ENCODE data around the gene FCGR2B.
"Not testable (repeated sequence)": the region's sequence is repeated elsewhere in the genome, so short reads cannot be mapped to it uniquely, and the experiment has no call there.

The FCGR2B gene

DNA sequence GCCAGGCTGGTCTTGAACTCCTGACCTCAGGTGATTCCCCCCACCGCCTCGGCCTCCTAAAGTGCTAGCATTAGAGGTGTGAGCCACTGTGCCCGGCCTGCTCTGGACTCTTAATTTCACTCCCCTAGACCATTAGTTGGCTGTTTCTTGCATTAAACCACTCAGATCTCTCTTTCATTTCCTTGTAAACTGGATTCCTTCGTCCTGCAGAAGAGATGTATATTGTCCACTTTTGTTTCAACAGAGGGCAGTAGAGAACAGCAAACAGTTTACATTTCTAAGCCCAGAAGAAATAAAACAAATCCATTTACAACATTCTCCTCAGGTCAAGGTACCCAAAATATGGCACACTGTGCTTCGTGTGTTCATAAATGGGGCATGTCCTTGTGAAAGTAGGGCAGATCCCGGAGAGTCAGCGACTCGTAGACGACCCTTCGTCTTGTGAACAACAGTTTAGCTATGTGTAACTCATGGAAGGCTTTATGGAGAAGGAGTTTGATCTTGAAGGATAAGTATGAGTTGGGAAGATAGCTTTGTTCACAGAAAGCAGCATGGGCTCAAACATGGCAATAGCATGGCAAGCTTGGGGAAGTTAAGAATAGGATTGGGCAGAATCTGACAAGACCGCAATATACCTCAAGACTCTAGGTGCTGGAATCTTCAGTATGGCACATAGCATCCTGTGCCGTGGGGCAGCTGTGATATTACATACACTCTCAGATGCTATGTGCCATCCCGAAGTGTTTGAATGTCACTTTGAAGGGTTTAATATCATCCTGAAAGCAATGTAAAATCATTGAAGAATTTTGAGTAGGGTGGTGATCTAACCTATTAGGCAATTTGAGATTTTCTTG lies 15.2 kb upstream of the FCGR2B start:
- not testable (repeated sequence) for DNase-seq

DNA sequence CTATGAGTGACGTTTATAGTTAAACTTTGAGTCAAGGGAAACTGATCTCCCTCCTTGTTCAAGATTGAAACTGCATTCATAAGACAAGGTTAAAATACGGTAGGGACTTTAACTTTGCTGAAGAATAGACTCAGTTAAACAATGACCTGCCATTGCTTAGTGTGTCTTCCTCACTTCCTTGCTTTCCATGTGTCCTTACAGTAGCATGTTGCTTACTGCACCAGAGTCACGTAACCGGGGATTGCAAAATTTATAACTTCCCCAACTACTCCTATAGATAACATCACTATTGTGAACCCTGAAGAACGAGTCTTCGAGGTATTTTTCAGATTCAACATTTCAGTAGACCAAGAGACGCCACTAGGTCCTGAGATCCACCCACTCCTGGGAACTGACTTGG lies 9.4 kb upstream of the FCGR2B start:
- not testable (repeated sequence) for DNase-seq

DNA sequence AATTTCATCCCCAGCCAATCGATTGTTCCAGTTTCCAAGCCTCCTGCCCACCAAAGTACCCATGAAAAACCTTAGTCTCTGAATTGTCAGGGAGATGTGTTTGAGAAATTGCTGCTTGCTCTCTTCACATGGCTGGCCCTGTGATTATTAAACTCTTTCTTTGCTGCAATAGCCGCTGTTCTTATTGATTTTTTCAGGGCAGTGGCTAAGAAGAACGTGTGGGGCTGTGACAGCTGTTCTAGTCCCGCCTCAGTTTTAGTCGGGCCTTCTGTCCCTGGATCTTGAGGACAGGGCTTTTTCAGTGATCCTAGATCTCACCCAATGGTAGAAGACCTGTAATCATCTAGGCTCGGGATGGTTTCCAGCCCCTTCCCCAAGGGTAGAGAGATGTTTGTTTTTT lies 9.0 kb upstream of the FCGR2B start:
- not testable (repeated sequence) for DNase-seq

DNA sequence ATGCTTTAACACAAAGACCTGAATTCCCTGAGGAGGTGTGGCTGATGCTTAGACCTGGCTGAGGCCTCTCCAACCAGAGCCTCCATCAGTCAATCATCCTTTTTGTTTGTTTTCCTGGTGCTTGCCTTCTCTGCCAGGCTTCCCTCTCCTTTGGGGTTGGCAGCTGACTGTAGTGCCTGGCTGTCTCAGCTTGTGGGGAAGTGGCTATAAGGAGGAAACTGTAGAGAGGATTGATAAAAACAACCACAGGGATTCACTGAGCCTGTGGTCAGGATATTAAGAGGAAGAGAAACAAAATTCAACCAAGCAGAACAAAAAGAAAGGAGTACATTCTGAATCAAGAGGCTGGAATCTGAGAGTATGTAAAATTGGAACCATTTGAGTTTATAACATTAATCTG lies 4.4 kb upstream of the FCGR2B start:
- DNase-seq, result not testable (repeated sequence)

DNA sequence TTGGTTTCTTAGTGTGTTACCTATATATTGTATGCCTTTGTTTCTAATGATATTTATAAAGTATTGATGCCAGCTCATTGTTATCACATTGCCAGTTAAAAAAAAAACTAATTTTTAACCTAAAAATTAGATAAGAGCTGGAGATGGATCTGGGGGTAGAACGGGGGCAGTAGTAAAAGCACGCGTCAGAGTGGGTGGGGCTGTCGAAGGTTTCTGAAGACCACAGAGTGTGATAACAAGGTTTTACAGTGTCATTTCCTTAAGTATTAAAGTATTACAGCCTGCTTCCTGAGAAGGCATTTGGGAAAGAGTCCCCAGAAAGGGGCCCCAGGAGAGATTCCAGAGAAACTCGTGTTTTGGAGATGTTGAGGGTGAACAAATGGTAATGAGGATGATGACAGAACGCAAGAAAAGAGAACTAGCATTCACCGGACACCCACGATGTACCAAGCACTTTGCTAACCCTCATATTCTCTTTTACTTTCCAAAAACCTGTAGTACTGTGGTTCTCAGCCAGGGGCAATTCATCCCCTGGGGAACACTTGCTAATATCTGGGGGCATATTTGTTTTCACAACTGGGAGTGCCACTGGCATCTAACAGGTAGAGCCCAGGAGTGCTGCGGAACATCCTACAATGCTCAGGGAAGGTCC lies 1.2 kb upstream of the FCGR2B start:
- not testable (repeated sequence) for DNase-seq

DNA sequence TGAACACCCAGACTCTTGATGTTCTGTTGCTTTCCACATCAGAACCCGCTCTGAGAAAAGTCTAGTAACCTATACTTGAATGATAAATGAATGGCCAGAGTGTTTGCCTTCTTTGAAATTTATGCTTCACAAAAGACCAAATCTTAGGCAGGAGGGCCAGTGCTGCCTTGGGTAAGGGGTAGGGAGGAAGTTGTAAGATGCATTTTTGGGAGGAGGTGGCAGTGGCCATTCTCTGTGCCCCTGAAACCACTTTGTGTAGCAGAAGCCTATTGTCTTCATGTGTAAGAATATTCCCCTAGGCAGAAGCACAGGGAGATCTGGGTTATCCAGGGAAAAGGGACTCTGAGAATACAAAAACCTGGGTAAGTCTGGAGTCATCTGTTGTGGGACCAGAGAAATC lies 626 bp downstream of the FCGR2B start:
- not testable (repeated sequence) for DNase-seq

DNA sequence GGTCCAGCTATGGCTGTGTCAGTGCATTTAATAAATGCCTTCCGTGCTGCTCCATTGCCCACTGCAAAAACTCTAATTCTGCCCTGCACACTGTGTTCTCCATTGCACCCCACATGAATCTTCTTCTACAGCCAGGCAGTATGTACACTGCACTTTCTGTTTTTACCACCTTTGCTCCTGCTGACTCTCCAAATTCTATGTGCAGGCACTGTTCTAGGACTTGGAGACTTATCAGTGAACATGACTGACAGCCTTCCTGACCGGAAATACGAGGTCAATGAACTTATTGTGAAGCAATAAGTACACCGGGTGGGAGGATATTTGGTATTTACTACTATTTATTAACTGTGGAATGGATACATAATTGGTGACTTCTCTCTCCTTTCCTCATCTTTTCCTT lies 1.7 kb downstream of the FCGR2B start:
- not testable (repeated sequence) for DNase-seq

DNA sequence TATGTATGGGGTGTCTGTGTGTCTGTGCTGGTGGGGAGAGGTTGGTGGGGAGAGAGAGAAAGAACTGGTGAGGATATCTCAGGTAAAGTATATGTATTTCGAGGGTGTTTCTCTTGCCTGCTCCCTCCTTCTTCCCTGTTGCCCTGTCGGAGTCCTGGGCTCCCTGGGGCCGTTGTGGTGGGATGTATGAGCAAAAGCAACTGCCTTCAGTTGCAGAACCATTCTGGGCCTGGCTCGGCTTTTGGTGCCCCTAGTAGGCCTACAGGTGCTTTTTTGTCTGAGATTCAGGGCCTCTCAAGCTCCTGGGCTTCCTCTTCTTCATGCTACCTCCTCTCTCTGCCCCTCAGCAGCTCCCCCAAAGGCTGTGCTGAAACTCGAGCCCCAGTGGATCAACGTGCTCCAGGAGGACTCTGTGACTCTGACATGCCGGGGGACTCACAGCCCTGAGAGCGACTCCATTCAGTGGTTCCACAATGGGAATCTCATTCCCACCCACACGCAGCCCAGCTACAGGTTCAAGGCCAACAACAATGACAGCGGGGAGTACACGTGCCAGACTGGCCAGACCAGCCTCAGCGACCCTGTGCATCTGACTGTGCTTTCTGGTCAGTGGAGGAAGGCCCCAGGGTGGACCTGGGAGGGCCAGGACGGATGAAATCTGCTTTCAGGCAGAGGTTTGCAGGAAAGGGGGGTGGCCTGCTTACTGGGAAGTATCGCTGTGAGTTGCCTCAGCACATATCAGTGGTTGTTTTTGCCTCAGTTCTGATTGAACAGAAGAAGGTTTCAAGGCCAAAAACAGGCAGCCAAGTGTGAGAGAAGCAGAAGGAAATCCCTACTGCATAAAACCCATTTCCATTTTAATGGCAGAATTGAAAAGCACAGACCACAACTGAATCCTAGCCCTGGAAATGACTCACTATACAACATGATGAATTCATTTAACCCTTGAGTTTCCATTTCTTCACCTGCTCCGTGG lies 8.4 kb downstream of the FCGR2B start:
- not testable (repeated sequence) for DNase-seq

DNA sequence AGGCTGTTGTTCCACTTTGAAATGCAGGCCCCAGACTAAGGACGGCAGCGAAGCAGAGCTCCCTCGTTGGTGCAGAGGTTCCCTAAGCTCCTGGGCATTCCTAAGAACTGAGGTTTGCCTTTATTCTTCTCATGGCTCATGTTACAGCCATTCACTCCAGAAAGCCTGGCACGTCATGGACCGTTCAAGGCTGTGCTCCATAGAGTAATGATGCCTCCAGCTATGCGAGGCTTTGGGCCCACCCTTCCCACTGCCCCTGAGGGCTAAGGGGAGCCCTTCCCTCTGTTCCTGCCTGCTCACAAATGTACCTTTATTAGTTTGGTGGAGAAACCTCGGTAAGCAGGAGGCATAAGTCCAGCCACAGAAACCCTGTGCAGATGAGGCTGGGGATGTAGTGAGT lies 10.5 kb downstream of the FCGR2B start:
- not testable (repeated sequence) for DNase-seq

DNA sequence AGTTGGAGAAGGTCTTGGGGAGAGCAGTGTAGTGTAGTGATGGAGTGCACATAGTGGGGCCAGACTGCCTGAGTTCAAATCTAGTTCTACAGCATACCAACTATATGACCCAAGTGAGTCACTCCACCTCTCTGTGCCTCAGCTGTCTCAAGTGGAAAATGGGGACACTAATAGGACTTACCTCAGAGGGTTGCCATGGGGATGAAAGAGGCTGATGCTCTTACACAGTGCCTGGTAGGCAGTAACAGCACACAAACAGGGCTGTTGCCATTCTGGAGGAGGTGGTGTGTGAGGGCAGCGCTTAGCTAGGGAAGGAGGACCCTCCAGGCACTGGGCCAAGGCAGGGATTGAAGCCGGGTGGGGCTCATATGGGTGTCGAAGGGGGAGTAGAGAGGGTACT lies 11.5 kb downstream of the FCGR2B start:
- DNase-seq, result not testable (repeated sequence)

DNA sequence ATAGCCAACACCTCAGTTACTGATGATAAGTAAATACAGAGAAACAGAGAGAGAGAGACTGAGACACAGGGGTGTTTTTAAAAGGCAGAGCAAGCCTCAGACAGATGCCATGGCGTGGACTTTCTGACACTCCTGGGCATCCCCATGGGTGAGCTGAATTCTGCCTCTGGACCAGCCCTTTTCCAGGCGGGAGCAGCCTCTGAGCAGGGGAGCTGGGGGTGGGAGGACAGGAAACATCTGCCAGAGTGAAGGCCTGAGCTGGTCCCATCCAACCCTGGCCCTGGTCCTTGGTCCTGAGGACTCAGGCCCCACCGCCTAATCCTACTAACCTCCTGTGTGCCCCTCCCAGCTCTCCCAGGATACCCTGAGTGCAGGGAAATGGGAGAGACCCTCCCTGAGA lies 12.0 kb downstream of the FCGR2B start:
- not testable (repeated sequence) for DNase-seq

DNA sequence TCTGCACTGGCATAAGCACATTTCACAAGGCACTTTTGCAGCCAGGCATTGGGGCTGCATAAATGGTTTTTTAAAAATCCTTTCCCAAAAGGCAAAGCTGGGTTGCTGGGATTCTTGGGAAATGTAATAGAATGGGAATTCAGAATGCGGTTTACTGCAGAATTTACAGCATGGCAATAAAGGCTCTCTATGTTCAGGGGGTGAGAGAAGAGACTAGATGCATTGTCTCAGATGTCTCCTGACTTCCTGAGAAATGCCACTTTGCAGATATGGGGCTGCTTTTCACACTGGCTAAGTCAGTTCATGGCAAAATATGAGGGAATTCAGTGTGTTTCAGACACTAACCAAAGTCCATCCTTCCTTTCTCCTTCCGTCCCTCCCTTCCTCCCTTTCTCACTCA lies 13.5 kb downstream of the FCGR2B start:
- no peak for DNase-seq

DNA sequence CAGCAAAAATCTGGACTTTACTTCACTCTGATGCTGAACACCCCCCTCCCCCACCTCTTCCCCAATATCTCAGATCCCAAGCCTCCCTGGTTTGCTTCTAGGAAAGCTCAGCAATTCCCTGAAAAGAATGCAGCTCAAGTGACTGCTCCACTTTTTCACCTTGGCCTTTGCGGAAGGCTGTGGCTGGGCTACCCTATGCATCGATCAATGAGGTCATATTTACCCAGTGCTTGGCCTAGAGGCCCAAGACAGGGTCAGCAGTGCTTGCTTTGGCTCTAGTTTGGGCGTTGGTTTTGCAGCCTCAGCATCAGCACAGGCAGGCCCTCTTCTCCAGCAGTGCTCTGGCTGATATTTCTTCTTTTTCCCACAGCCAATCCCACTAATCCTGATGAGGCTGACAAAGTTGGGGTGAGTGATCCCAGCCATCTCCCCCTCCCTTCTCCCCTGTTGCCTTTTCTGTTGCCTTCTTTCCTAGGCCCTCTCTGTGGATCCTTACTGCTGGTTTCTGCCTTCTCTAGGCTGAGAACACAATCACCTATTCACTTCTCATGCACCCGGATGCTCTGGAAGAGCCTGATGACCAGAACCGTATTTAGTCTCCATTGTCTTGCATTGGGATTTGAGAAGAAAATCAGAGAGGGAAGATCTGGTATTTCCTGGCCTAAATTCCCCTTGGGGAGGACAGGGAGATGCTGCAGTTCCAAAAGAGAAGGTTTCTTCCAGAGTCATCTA lies 14.2 kb downstream of the FCGR2B start:
- DNase-seq, result no peak

DNA sequence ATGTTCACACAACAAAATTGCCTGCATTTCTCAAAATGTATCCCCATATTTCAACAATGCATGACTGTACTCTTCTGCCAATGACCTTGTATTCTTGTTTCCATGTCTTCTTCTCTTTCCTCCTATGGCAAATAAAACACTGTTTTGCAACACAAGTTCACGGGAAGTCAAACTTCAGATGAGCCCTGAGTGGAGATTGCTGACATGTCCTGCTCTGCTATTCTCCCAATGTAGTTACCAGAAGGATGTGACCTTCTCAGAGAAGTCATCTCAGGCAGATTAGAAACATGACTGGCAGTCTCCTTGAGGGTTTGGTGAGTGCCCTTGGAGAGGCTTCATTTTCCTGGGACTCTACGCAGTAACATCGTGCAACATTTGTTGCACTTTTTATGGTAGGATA lies 15.6 kb downstream of the FCGR2B start:
- no peak for DNase-seq

DNA sequence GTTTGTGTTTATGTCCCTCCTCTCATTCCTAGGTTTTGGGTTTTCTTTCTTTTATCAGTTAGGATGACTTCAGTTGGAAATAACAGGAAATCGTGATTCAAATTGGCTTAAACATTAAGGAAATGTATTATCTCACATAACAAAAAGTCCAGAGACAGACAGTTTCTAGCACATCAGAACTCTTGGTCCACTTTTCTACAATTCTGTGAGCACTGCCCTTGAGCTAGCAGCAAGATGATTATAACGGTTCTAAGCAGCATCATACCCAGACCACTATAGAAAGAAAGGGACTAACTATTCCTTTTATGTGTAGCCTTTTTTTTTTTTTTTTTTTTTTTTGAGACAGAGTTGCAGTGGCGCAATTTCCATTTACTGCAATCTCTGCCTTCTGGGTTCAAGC lies 18.9 kb downstream of the FCGR2B start:
- DNase-seq, result no peak

DNA sequence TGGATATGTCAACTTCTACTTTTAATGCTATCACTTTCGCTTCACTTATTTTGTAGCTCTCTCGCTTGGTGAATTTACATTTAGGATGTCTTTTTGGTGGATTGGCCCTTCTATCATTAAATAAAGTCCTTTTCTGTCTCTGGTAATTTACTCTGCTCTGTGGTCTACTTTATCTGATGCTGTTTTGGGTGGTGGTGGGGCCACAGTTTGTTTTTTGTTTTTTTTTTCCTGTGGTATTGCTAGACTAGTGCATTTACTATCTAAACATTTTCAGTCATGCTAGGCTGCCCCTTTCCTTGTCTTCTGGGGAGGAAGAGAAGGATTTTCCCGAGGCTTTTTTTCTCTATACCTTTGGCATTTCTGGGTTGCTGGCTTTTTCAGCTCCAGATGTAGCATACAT lies 26.0 kb downstream of the FCGR2B start:
- DNase-seq, result no peak

DNA sequence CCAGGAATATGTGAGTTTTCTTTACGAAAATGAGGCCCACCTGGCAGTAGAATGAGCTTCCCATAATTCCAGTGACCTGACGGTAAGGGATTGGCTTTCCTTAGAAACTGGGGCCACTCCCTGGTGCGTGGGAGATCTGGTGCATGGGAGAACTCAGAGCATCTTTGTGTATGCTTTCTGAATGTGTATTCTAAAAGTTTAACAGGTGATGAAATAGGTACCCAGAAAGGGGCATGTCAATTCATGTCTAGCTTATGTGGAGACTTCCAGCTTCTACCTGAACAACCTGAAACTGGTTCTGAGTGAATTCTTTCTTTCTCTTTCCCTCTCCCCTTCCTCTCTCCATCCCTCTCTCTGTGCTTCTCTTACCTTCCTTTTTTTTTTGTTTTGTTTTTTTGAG lies 28.9 kb downstream of the FCGR2B start:
- no peak for DNase-seq

DNA sequence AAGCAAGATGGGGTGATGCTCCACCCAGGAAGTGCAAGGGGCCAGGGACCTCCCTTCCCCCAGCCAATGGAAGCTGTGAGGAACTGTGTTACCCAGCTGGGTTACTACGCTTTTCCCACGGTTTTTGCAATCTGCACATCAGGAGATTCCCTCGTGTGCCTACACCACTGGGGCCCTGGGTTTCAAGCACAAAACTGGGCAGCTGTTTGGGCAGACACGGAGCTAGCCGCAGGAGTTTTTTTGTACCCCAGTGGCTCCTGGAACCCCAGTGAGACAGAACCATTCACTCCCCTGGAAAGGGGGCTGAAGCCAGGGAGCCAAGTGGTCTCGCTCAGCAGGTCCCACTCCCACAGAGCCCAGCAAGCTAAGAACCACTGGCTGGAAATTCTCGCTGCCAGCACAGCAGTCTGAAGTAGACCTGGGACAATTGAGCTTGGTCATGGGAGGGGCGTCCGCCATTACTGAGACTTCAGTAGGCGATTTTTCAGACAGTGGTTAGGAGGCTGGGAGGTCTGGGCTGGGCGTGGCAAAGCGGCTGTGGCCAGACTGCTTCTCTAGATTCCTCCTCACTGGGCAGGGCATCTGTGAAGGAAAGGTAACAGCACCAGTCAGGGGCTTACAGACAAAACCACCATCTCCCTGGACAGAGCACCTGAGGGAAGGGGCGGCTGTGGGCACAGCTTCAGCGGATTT lies 30.2 kb downstream of the FCGR2B start:
- not testable (repeated sequence) for DNase-seq

DNA sequence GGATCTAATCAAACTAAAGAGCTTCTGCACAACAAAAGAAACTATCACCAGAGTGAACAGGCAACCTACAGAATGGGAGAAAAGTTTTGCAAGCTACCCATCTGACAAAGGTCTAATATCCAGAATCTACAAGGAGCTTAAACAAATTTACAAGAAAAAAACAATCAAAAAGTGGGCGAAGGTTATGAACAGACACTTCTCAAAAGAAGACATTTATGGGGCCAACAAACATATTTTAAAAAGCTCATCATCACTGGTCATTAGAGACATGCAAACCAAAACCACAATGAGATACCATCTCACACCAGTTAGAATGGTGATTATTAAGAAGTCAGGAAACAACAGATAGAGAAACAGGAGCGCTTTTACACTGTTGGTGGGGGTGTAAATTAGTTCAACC lies 35.4 kb downstream of the FCGR2B start:
- DNase-seq, result not testable (repeated sequence)

DNA sequence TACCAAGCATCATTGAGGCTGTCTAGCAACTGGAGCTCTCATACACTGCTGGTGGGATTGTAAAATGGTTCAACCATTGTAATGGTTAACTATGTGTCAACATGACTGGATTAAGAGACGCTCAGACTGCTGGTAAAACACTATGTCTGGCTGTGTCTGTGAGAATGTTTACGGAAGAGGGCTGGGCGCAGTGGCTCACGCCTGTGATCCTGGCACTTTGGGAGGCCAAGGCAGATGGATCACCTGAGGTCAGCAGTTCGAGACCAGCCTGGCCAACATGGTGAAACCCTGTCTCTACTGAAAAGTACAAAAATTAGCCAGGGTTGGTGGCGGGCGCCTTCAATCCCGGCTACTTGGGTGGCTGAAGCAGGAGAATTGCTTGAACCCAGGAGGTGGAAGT lies 39.3 kb downstream of the FCGR2B start:
- DNase-seq, result no peak

DNA sequence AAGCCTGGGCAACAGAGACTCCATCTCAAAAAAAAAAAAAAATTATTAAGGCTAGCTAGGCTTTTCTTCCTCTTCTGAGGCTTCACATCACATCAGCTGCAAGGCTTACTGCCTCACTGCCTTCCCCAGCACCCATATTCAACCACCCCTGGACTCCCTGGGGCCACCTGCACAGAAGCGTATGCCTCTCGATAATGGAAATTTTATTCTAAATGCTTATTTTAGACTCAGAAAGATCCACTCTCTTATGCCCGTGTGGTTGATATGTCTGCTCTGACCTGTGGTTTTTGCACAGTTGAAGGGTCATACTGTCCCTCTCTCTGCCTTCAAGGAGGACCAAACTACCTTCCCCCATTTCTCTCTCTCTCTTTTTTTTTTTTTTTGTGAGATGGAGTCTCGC lies 42.6 kb downstream of the FCGR2B start:
- no peak for DNase-seq

DNA sequence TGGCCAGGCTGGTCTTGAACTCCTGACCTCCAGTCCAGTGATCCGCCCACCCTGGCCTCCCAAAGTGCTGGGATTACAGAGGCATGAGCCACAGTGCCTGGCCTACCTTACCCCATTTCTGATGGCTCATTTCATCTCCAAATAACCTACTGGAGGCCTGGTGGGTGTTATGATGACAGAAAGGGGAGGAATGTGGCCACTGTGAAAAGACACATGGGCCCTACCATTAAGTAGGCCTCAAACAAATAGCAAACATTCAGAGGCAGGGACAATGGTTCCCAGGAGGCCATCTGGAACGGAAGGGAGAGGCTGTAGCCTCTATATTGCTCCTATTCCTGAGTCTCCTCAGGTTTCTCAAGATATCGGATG lies 43.2 kb downstream of the FCGR2B start:
- no peak for DNase-seq

Data from femur (tissue), 1 donor.